K562 (cell line): ENCODE data around the gene NMRAL1. TPM values are rescaled to one million over a fixed set of nuclear protein-coding genes. Genes with fewer than 3 reads are reported as not detected.

ENCODE experiments used
- GTF2E2 ChIP-seq: fragments of 200-800 bp; sonication (Bioruptor generic); IDR thresholded peaks from 2 replicates; pipeline ENCODE4 v1.6.1; 2016; ENCODE audit warnings: missing genetic modification characterization, missing compliant biosample characterization
- KAT7 ChIP-seq: sonication (generic); formaldehyde crosslinking; IDR thresholded peaks from 2 replicates; pipeline ENCODE4 v1.8.0; 2022; ENCODE audit warnings: missing genetic modification reagents, mild to moderate bottlenecking, borderline replicate concordance
- MCM5 ChIP-seq: fragments of 450-650 bp; IDR thresholded peaks from 2 replicates; pipeline ENCODE4 v1.6.1; 2016; ENCODE audit warnings: low read depth
- PBX2 ChIP-seq, 2 experiments: IDR thresholded peaks in 1 of 2; conservative IDR thresholded peaks in 1 of 2; 2 replicates each; pipeline ENCODE4 v1.6.1; 2016; ENCODE audit warnings: low read depth in 2 of 2, mild to moderate bottlenecking in 1 of 2, missing compliant biosample characterization in 1 of 2, missing genetic modification characterization in 1 of 2, moderate library complexity in 1 of 2
- PRPF4 ChIP-seq: fragments of 200-400 bp; formaldehyde crosslinking; IDR thresholded peaks from one replicate; pipeline ENCODE4 v1.6.1; 2017; ENCODE audit warnings: low read length, low read depth, mild to moderate bottlenecking; ENCODE audit not compliant: insufficient read depth, poor library complexity, severe bottlenecking
- RAD51 ChIP-seq: fragments of 450-650 bp; IDR thresholded peaks from 2 replicates; pipeline ENCODE4 v1.7.1; 2016; ENCODE audit warnings: low read depth, mild to moderate bottlenecking, borderline replicate concordance
- SNRNP70 ChIP-seq: fragments of 200-400 bp; formaldehyde crosslinking; optimal IDR thresholded peaks from 2 replicates; pipeline ENCODE3; 2017; ENCODE audit warnings: low read depth, low read length
- TSC22D4 ChIP-seq: fragments of 450-650 bp; IDR thresholded peaks from 2 replicates; pipeline ENCODE4 v1.6.1; 2016; ENCODE audit warnings: missing genetic modification characterization, missing biosample characterization, control low read depth
- ZBTB1 ChIP-seq: sonication (generic); formaldehyde crosslinking; IDR thresholded peaks from 2 replicates; pipeline ENCODE4 v1.8.1; 2023; ENCODE audit warnings: missing genetic modification reagents, low read depth, mild to moderate bottlenecking, borderline replicate concordance
- ZNF274 ChIP-seq: IDR thresholded peaks from 2 replicates; pipeline ENCODE4 v1.6.1; 2011; ENCODE audit warnings: low read depth, mild to moderate bottlenecking, low read length, moderate library complexity, borderline replicate concordance
- ZNF512 ChIP-seq: IDR thresholded peaks from 2 replicates; pipeline ENCODE4 v1.6.1; 2016; ENCODE audit warnings: missing genetic modification characterization, missing compliant biosample characterization
- polyA plus RNA-seq, 8 experiments: library from polyadenylated mRNA; depleted of rRNA in 4 of 8; stranded (reverse) in 5 of 8; unstranded in 3 of 8; fragments of >200 nt; fragmentation: Nextera tagmentation in 2 of 8; fragmentation: Illumina TruSeq in 1 of 8; extraction: Ambion mirVana in 2 of 8; extraction: Trizol in 1 of 8; gene quantifications; 2 replicates each; pipeline versions ENCODE4 v1.2.1 to v1.2.3, GENCODE V29; 2011 to 2014; ENCODE audit warnings: inconsistent platforms in 1 of 8, missing spikeins in 1 of 8
- total RNA-seq, 7 experiments: library from RNA; depleted of rRNA in 6 of 7; stranded (reverse); fragments of >200 nt in 6 of 7; fragmentation: Illumina TruSeq in 2 of 7; extraction: Trizol in 2 of 7; gene quantifications; 2 replicates each; pipeline versions ENCODE4 v1.2.1 to v1.2.3, GENCODE V29; 2011 to 2021; ENCODE audit warnings: low replicate concordance in 1 of 7
- TF ChIP-seq, protein P1 (sequence below): fragments of 450-650 bp; formaldehyde crosslinking; IDR thresholded peaks from 2 replicates; pipeline ENCODE4 v1.4.0; 2020; ENCODE audit warnings: mild to moderate bottlenecking, moderate library complexity
- TF ChIP-seq, protein P2 (sequence below): fragments of 200-800 bp; sonication (Bioruptor generic); IDR thresholded peaks from 2 replicates; pipeline ENCODE4 v1.6.1; 2016; ENCODE audit warnings: missing genetic modification characterization, missing compliant biosample characterization
- TF ChIP-seq, protein P3 (sequence below): sonication (generic); formaldehyde crosslinking; IDR thresholded peaks from 2 replicates; pipeline ENCODE4 v1.8.1; 2023; ENCODE audit warnings: mild to moderate bottlenecking, missing genetic modification reagents

The NMRAL1 gene
- total and polyA plus RNA-seq, 9 of the 15 experiments (the other 6 are each of a cell fraction or from before 2014, with no cell fraction given) = 6.3 to 116 (median 63.2) TPM

DNA sequence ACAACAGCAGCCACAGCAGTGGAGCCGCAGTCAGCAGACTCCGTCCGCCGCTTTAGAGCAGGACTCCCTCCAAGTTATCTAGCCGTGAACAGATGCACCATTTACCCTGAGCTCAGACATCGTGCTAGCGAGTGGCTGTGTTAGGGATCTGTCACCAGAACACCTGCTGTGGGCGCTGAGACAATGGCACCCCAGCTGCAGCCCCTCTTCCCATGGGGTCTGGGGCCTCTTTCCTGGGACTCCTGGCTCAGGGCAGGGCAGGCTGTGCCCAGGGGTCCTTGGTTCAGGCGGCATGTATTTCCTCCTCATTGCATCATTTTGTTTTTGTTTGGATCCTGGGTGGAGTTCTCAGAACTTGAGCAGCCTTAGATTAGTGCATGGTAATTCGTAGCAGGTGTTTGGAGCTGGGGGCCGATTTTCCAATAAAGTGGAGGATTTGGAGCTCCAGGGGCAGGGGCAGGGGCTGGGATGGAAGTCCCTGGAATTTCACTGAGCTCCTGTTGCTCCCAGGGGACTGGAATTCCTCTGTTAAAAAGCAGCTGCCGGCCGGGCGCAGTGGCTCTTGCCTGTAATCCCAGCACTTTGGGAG is 23.4 kb downstream of the NMRAL1 start (continued):
- TF ChIP-seq, protein P1, sequence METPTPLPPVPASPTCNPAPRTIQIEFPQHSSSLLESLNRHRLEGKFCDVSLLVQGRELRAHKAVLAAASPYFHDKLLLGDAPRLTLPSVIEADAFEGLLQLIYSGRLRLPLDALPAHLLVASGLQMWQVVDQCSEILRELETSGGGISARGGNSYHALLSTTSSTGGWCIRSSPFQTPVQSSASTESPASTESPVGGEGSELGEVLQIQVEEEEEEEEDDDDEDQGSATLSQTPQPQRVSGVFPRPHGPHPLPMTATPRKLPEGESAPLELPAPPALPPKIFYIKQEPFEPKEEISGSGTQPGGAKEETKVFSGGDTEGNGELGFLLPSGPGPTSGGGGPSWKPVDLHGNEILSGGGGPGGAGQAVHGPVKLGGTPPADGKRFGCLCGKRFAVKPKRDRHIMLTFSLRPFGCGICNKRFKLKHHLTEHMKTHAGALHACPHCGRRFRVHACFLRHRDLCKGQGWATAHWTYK (CRISPR knock-in tag) = 0 out of 2 replicates have a peak, but pooled peaks have one; percentile 67
- TF ChIP-seq PRPF4 = no peak
- TF ChIP-seq MCM5 = no peak
- TF ChIP-seq, protein P2, sequence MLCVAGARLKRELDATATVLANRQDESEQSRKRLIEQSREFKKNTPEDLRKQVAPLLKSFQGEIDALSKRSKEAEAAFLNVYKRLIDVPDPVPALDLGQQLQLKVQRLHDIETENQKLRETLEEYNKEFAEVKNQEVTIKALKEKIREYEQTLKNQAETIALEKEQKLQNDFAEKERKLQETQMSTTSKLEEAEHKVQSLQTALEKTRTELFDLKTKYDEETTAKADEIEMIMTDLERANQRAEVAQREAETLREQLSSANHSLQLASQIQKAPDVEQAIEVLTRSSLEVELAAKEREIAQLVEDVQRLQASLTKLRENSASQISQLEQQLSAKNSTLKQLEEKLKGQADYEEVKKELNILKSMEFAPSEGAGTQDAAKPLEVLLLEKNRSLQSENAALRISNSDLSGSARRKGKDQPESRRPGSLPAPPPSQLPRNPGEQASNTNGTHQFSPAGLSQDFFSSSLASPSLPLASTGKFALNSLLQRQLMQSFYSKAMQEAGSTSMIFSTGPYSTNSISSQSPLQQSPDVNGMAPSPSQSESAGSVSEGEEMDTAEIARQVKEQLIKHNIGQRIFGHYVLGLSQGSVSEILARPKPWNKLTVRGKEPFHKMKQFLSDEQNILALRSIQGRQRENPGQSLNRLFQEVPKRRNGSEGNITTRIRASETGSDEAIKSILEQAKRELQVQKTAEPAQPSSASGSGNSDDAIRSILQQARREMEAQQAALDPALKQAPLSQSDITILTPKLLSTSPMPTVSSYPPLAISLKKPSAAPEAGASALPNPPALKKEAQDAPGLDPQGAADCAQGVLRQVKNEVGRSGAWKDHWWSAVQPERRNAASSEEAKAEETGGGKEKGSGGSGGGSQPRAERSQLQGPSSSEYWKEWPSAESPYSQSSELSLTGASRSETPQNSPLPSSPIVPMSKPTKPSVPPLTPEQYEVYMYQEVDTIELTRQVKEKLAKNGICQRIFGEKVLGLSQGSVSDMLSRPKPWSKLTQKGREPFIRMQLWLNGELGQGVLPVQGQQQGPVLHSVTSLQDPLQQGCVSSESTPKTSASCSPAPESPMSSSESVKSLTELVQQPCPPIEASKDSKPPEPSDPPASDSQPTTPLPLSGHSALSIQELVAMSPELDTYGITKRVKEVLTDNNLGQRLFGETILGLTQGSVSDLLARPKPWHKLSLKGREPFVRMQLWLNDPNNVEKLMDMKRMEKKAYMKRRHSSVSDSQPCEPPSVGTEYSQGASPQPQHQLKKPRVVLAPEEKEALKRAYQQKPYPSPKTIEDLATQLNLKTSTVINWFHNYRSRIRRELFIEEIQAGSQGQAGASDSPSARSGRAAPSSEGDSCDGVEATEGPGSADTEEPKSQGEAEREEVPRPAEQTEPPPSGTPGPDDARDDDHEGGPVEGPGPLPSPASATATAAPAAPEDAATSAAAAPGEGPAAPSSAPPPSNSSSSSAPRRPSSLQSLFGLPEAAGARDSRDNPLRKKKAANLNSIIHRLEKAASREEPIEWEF (CRISPR knock-in tag) = no peak
- TF ChIP-seq GTF2E2 (tag) = no peak; the same call in 1 of the 2 replicates
- no peak for TF ChIP-seq ZBTB1 (CRISPR knock-in tag)
- TF ChIP-seq, protein P3, sequence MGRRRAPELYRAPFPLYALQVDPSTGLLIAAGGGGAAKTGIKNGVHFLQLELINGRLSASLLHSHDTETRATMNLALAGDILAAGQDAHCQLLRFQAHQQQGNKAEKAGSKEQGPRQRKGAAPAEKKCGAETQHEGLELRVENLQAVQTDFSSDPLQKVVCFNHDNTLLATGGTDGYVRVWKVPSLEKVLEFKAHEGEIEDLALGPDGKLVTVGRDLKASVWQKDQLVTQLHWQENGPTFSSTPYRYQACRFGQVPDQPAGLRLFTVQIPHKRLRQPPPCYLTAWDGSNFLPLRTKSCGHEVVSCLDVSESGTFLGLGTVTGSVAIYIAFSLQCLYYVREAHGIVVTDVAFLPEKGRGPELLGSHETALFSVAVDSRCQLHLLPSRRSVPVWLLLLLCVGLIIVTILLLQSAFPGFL = no peak
- TF ChIP-seq PBX2 (CRISPR knock-in tag; IDR thresholded peaks at IDR 0.05; ENCODE audit: low read depth) = no peak
- TF ChIP-seq PBX2 (tag; conservative IDR thresholded peaks at IDR 0.05; ENCODE audit: low read depth) = no peak
- no peak for TF ChIP-seq RAD51
- TF ChIP-seq ZNF512 (tag) = no peak
- TF ChIP-seq TSC22D4 = no peak
- TF ChIP-seq ZNF274 = no peak
- no peak for TF ChIP-seq SNRNP70
- no peak for TF ChIP-seq KAT7 (CRISPR knock-in tag)
